Panc1 (cell line): ENCODE results near the gene KRTAP12-2. TPM values are rescaled to one million over a fixed set of nuclear protein-coding genes. Genes with fewer than 3 reads are reported as not detected.

Experiments
- ATAC-seq: fragments of 200-7000 bp; cut with Tn5 transposase; 2 replicates; pipeline ENCODE4 v1.9.1; 2020; ENCODE audit warnings: mild to moderate bottlenecking, moderate library complexity
- BruUV-seq: library from RNA; stranded (reverse); fragments of 400-500 nt; replicated peaks from 2 replicates; lab custom pipeline; 2021; lab: Mats Ljungman, UMichigan
- CTCF ChIA-PET: fragments of 300-600 bp; sonication (Branson Sonifier 250); formaldehyde crosslinking; loops from one replicate; lab custom pipeline; 2022; ENCODE audit warnings: antibody characterized with exemption; lab: Charles Lee
- POLR2A ChIA-PET: fragments of 300-600 bp; sonication (Branson Sonifier 250); formaldehyde crosslinking; loops from one replicate; lab custom pipeline; 2022; ENCODE audit warnings: antibody characterized with exemption; lab: Charles Lee
- DNase-seq: peaks from one replicate; pipeline ENCODE4 v3.0.0-alpha.2; 2010; ENCODE audit warnings: low read depth, low spot score
- H3K27ac ChIP-seq: 2 replicates; pipeline ENCODE4 v1.5.1; 2011; ENCODE audit warnings: mild to moderate bottlenecking, low read length, inconsistent platforms
- H3K27me3 ChIP-seq: fragments of 200-500 bp; sonication (Bioruptor generic); 2 replicates; pipeline ENCODE4 v1.6.0; 2014; ENCODE audit warnings: low read length, inconsistent platforms; ENCODE audit not compliant: control insufficient read depth, insufficient read depth
- H3K36me3 ChIP-seq: fragments of 200-500 bp; sonication (Bioruptor generic); 2 replicates; pipeline ENCODE4 v1.5.1; 2014; ENCODE audit warnings: inconsistent platforms, mild to moderate bottlenecking, low read length, moderate library complexity; ENCODE audit not compliant: control insufficient read depth, insufficient read depth
- H3K4me1 ChIP-seq: 2 replicates; pipeline ENCODE4 v1.5.1; 2011; ENCODE audit warnings: inconsistent platforms, mild to moderate bottlenecking, low read length, moderate library complexity; ENCODE audit not compliant: control insufficient read depth, insufficient read depth
- H3K4me3 ChIP-seq, 2 experiments: 2 replicates each; pipeline ENCODE4 v1.5.1; 2011 to 2012; ENCODE audit warnings: low read depth in 2 of 2, low read length in 2 of 2, mild to moderate bottlenecking in 2 of 2, inconsistent platforms in 1 of 2, moderate library complexity in 1 of 2
- H3K9me3 ChIP-seq: fragments of 200-500 bp; sonication (Bioruptor generic); 2 replicates; pipeline ENCODE4 v1.5.1; 2014; ENCODE audit warnings: low read depth, mild to moderate bottlenecking, inconsistent platforms, low read length, moderate library complexity; ENCODE audit not compliant: control insufficient read depth, insufficient read depth
- CTCF ChIP-seq: fragments of 450-650 bp; IDR thresholded peaks from 2 replicates; pipeline ENCODE4 v1.5.1; 2017; ENCODE audit warnings: mild to moderate bottlenecking
- POLR2AphosphoS5 ChIP-seq: IDR thresholded peaks from 2 replicates; pipeline ENCODE4 v1.6.1; 2012; ENCODE audit warnings: mild to moderate bottlenecking, low read depth, low read length, moderate library complexity
- REST ChIP-seq, 2 experiments: IDR thresholded peaks; 2 replicates each; pipeline ENCODE4 v1.6.1; 2011 to 2012; ENCODE audit warnings: low read depth in 2 of 2, control low read depth in 1 of 2, low read length in 1 of 2, mild to moderate bottlenecking in 1 of 2, moderate library complexity in 1 of 2; ENCODE audit not compliant: insufficient read depth in 1 of 2
- SIN3A ChIP-seq: IDR thresholded peaks from 2 replicates; pipeline ENCODE4 v1.6.1; 2012; ENCODE audit warnings: low read depth, mild to moderate bottlenecking, low read length, moderate library complexity, borderline replicate concordance; ENCODE audit not compliant: insufficient read depth
- TCF7L2 ChIP-seq: IDR thresholded peaks from 2 replicates; pipeline ENCODE4 v1.6.1; 2011; ENCODE audit warnings: mild to moderate bottlenecking, low read depth, low read length, inconsistent platforms
- in situ Hi-C: cut with HindIII; loops from 2 replicates; pipeline ENCODE4 v1.10.0; 2016; ENCODE audit warnings: low sequenced_read_pairs, low pct_unique_long_range_greater_than_20kb
- intact Hi-C: fragments of 100-400 bp; cut with micrococcal nuclease; formaldehyde crosslinking; loops from one replicate; pipeline ENCODE4 v1.10.0; 2022; ENCODE audit not compliant: unreplicated experiment
- total RNA-seq: library from RNA; stranded (reverse); gene quantifications from one replicate; pipeline ENCODE4 v1.2.1, GENCODE V29; 2021; ENCODE audit not compliant: unreplicated experiment

Gene KRTAP12-2
- total RNA-seq, 1 experiment from 2014 or later: not detected

GRCh38 chr21:44619886-44620285 is 46.8 kb downstream of the KRTAP12-2 start:
- no peaks in the 10 kb centered on the region for H3K36me3 ChIP-seq
- intact Hi-C loops (no loop called here), in situ Hi-C loops (no loop called here)
- no TSS peak for BruUV-seq
- ChIA-PET POLR2A (no interaction called here), CTCF (no interaction called here)
- no peak overlapping the region for H3K4me3 ChIP-seq
- ATAC-seq (no peak), DNase-seq (no peak)
- no peaks in the 10 kb centered on the region for H3K4me1 ChIP-seq
- H3K27me3 ChIP-seq: no peaks in the 10 kb centered on the region
- H3K27ac ChIP-seq: no peak overlapping the region
- TF ChIP-seq CTCF: no peak
- H3K9me3 ChIP-seq: peaks cover 7% of the 10 kb centered on the region; the same call in 1 of the 2 replicates

- no peaks in the 10 kb centered on the region for H3K27me3 ChIP-seq
- ChIA-PET POLR2A (no interaction called here), CTCF (no interaction called here)
- no peak overlapping the region for H3K27ac ChIP-seq
- H3K9me3 ChIP-seq: peaks cover 5% of the 10 kb centered on the region; the same call in 1 of the 2 replicates
- intact Hi-C loops: no loop called here
- ATAC-seq (no peak), DNase-seq (no peak)
- no peaks in the 10 kb centered on the region for H3K4me1 ChIP-seq
- no peak overlapping the region for H3K4me3 ChIP-seq
- BruUV-seq: no TSS peak
- in situ Hi-C loops: no loop called here
- no peak for TF ChIP-seq SIN3A
- no peak for TF ChIP-seq POLR2AphosphoS5
- no peak for TF ChIP-seq CTCF
- no peak for TF ChIP-seq REST (IDR thresholded peaks at IDR 0.05; ENCODE audit: insufficient read depth in 1 of 2, low read depth in 2 of 2, low read length in 1 of 2)
- no peak for TF ChIP-seq TCF7L2
- H3K36me3 ChIP-seq: no peaks in the 10 kb centered on the region
These were observed 47.8 kb downstream of the KRTAP12-2 start for GRCh38 chr21:44618909-44619308.

- POLR2A ChIA-PET: no interaction called here
- in situ Hi-C loops: no loop called here
- ATAC-seq: no peak
These were observed 48.2 kb downstream of the KRTAP12-2 start for GRCh38 chr21:44618504-44618903.

More at GRCh38 chr21:44618504-44618903, 48.2 kb downstream of the KRTAP12-2 start:
- CTCF ChIA-PET: no interaction called here
- Histone ChIP-seq H3K4me1 (no peaks in the 10 kb centered on the region), H3K9me3 (peaks cover 2% of the 10 kb centered on the region; the same call in 1 of the 2 replicates), H3K36me3 (no peaks in the 10 kb centered on the region), H3K27ac (no peak overlapping the region), H3K27me3 (no peaks in the 10 kb centered on the region), H3K4me3 (no peak overlapping the region)
- no peak for DNase-seq
- BruUV-seq: no TSS peak
- TF ChIP-seq REST (IDR thresholded peaks at IDR 0.05; ENCODE audit: insufficient read depth in 1 of 2, low read depth in 2 of 2, low read length in 1 of 2) (no peak), CTCF (peak; percentile 17; the same call in 1 of the 2 replicates), TCF7L2 (no peak), SIN3A (no peak), POLR2AphosphoS5 (no peak)
- intact Hi-C loops: no loop called here
